GM21390 (cell line): ENCODE data around the gene SNCAIP.
"Not testable (repeated sequence)": the region's sequence is repeated elsewhere in the genome, so short reads cannot be mapped to it uniquely, and the experiment has no call there.

Experiments
- ATAC-seq: cut with Tn5 transposase; IDR thresholded peaks from one replicate; pipeline ENCODE4 v1.9.1; 2021; ENCODE audit not compliant: unreplicated experiment

Gene SNCAIP

DNA sequence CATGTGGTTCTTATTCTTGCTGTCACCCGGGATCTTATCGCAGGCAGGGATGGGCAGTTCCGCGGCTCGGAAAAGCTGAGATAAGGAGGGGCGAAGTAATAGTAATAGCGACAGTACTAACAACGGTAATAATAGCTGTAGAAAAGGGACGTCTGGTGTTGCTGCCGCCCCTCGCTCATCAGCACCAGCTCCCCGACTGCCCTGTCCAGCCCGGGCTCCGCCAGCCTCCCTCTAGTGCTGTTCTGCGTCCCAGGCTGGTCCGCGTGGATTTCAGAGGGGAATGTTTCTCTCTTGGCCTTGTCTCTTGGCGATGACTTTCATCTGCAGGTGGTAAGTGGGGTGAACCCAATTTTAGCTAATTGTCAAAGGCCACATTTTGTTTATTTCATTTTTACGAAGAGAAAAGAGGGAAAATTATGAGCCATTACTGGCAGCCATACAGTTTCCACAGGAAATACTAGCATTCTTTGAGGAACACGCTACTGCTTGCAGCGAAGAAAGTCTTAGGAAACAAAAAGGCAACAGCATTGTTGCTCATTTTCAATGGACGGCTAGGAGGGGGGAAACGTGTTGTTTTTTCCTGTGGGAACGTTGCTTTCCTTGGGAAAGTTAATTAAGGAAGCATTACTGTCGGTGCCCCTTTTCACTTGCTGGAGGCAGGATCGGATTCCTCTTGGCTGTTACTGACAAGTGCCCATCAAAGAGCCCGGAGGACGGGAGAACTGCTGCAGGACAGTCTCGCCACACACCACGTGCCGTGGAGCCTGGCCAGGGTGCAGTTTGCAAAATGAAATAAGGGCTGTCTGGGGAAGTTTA lies 762 bp downstream of the SNCAIP start:
- peak; percentile 14 for ATAC-seq

- no peak for ATAC-seq
These were observed 2.0 kb downstream of the SNCAIP start for GRCh38 chr5:122314036-122314435.

- ATAC-seq: no peak
These were observed 3.5 kb downstream of the SNCAIP start for GRCh38 chr5:122315521-122315920.

- ATAC-seq: no peak
These were observed 4.6 kb downstream of the SNCAIP start for GRCh38 chr5:122316656-122317055.

- ATAC-seq: no peak
These were observed 7.9 kb downstream of the SNCAIP start for GRCh38 chr5:122319897-122320296.

GRCh38 chr5:122321921-122322320 lies 9.9 kb downstream of the SNCAIP start:
- no peak for ATAC-seq

DNA sequence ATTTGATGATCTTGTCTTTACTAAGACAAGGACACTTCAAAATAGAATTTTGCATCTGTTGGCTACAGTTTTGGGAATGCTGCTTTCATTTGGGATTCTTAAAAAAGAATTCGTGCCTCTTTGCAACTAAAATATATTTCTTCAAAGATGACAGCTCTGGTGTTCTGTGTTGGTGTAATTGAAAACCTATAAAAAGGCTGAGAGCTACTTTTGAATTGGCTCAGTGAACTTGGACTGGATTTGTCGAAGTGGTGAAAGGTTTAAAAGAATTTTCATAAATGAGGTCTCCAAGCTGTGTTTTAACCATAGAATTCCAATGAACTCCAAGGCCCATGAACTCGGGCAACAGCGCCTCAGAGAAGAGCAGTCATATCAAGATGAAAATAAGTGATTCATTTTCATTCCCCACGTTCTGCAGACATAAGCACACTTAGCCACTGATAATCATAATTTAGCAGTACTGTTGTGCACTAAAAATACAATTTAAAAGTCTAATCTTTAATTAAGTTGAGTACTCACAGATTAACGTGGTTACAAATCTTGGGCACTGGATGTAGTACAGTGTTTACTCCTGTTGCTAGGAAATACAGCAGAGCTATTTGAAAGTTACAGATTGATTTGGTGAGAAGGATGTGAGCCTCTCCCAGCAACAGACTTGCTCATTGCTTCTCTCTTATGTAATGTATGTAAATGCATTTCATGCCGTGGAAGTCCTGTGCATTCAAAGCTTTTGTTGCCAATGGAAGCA lies 10.9 kb downstream of the SNCAIP start:
- ATAC-seq: no peak

- no peak for ATAC-seq
These were observed 11.7 kb downstream of the SNCAIP start for GRCh38 chr5:122323738-122324137.

DNA sequence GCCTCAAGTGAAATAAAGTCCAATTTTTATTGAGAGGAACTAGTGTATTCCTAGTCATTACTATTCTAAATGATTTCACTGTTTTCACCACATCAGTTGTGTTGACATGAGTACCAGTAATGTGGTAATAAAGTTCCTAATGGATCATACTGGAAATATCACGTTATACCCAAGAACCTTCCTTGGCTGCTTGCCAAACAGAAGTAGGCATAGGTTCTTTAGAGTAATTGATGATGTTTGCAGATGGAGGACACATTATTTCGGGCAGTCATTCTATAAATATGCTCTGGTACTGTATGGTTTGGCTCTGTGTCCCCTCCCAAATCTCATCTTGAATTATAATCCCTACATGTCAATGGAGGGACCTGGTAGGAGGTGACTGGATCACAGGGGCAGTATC lies 15.1 kb downstream of the SNCAIP start:
- no peak for ATAC-seq

DNA sequence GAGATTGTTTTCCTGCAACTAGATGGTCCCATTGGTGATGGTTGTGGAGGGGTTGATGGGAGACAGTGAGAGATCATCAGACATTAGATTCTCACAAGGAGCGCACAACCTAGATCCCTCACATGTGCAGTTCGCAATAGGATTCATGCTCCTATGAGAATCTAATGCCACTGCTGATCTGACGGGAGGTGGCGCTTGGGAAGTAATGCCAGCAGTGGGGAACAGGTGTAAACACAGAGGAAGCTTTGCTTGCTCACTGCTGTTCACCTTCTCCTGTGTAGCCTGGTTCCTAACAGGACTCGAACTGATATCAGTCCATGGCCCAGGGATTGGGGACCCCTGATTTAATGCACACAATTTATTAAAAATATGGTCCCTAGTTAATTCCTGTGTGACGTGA lies 18.8 kb downstream of the SNCAIP start:
- ATAC-seq: no peak

DNA sequence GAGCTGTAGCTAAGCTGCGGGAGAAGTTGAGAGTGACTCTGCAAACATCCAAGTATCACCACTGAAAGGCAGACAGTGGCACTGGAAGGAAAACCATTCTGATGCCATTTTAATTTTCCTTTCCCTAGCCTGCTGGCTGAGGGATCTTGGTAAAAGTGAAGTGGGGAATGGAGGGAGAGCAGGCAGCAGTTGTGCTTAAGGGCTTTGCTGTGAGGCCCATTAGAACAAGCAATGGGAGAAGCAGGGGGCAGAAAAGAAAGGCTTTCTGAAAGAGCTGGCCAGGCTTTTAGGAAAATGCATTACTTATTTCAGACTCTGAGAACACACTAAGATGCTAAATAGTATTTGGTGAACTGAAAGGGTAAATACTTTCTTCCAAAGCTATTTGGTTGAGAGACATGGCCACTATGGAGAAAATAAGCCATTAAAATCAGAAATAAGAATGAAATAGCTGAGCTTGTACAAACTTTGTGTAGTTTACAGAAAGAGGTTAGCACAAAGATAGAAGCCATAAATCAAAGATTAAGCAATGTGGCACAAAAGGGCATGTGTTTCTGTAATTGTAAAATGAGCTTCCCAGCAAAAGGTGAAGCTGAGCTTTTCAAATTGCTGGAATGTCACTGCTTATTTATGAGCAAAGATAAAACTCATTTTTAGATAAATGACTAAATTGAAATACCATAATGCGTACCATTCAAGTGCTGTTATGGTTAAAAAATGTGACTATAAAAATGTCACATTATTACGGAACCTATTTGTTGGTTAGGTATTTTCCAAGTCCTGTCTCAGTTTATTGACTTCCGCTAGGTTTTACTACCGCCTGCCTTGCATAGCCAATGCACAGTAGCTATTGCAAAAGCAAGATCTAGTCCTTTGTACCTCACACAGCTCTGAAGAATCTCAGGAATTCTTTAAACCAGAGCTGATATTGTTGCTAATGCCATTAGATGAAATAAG lies 20.8 kb downstream of the SNCAIP start:
- no peak for ATAC-seq

DNA sequence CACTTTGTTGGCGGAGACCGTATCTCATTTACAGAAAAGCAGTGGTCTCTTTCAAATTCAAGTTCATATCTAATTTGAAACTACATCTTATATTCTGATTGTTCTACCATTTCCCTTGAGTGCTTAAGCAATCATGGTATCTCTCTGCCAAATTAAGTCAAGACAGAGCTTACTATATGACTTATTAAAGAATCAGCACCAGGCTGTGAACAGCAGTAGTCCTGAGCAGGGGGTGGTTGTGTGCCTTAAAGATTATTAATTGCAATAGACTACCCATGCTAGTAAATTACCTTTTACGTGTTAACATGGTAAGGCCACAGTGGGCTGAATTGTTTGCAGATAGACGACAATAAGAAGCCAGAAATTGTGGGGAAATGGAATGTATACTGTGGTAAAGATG lies 21.5 kb downstream of the SNCAIP start:
- ATAC-seq: no peak

GRCh38 chr5:122339591-122339990 lies 27.6 kb downstream of the SNCAIP start:
- ATAC-seq: no peak

DNA sequence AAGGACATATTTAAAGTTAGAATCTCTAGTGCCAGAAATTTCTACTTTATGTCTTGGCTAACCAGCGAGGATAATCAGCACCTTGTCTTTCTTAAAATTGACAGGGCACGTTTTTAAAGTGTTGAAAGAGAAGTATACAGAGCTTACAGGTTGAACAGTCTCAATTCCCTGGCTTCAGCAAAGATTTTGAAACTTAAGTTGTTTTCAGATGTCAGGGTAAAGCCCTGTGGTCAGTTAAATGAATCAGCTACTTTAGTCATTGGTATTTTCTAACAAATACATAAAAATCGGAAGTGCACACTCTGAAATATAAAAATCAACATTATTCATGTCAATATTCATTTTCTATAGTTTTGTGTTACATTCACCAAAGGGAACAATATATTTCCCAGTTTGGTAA lies 29.1 kb downstream of the SNCAIP start:
- ATAC-seq: no peak

DNA sequence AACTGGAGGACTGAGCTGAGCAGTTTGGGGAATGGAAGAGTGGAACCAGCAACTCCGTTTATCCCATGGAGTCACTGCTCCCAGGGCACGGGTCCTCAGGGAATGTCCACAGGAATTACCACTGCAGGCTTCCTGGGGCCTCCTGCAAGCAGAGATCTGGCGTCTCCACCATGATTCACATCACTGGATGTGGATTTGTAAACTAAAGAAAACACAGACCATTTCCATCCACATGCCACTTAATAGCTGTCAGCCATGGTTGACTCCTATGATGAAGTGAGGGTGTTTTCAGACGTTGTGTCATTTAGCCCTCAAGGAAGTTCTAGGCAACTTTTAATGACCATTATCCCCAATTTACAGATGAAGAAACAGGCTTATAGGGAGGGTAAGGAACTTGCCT lies 30.2 kb downstream of the SNCAIP start:
- ATAC-seq: no peak

DNA sequence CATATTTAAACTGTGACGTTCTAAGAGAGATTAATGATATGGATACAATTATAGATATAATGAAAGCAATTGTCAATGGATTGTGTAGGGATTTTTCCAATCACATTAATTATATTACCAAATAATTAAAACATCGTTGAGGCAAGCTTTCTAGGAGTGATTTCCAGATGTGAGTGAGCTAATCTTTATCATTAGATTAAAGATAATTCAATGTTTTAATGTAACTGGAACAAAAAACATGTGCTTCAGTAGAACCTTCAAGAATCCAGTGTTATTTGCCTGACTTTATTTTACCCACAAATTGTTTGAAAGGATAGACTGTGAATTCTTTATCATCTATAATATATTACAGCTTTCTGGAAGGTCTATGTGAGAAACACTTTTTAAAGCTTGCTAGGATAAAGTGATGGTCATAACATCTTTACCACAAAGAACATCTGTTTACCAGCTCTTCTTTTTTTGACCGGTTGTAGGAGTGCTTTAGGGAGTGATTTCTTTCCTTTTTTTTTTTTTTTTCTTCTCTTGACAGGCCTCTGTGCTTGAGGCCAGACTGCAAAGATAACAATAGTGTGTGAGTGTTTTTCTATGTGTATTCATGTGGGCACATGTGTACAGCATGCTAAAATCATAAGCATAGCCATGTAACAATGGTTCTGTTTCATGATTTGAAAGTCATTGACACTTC lies 35.0 kb downstream of the SNCAIP start:
- no peak for ATAC-seq

- ATAC-seq: no peak
These were observed 38.5 kb downstream of the SNCAIP start for GRCh38 chr5:122350496-122350895.

DNA sequence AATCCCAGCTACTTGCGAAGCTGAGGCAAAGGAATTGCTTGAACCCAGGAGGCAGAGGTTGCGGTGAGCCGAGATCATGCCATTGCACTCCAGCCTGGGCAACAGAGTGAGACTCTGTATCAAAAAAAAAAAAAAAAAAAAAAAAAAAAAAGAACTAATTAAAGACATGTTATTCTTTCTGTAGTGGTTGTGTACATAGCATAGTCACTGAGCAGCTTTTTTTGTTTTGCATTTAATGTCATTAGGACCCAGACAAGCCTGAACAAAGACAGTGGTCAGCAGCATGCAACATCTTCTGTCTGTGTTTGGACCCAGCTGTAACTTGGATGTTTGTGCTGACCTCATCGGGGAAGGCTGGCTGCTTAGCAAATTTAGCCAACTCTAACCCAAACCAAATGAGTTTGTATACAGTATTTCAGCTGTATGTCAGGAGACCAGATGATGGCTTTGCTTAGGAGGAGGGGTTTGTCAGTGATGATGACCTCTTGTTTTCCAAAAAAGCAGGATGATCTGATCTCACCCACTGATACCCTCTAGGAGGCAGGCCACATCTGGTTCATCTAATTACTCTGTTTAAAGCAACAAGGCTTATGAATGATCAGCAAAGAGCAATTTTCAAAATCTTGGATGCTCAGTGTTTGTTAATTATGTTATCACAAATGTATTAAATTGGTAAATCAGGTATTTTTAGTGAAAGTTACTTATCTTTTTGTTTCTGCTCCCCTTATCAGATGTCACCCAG lies 39.5 kb downstream of the SNCAIP start:
- ATAC-seq: no peak

DNA sequence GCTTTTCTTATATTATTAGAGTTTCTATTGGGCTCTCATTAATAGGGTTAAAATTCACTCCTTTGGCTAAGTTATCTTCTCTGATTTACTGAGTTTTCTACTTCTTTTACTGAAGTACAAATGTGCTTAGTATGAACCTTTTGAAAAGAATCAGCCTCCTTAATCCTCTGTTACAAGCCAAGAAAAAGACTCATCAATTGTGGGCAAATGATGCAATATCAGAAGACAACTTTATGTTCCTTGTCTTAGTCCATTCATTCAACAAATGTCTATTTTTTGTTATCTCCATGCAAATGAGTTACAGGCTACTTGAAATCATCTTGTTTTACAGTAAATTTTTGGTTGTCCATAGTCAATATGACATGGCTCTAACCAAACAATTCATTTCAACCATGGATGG lies 40.3 kb downstream of the SNCAIP start:
- no peak for ATAC-seq

DNA sequence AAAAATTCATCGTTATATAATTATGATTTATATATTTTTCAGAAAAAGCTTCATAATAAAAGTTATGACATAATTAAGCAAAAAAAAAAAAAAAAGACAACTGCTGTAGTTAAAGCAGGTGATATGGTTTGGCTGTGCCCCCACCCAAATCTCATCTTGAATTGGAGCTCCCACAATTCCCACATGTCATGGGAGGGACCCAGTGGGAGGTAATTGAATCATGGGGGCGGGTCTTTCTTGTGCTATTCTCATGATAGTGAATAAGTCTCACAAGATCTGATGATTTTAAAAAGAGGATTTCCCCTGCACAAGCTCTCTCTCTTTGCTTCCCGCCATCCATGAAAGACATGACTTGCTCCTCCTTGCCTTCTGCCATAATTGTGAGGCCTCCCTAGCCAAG lies 41.3 kb downstream of the SNCAIP start:
- ATAC-seq: not testable (repeated sequence)
